Neural crest cell (in vitro differentiated cells): ENCODE data around the gene SRSF2. TPM values are rescaled to one million over a fixed set of nuclear protein-coding genes. Genes with fewer than 3 reads are reported as not detected.

Source experiments
- DNase-seq: peaks from one replicate; pipeline ENCODE4 v3.0.0; 2021; ENCODE audit warnings: low read depth, mixed read lengths, low spot score
- H3K27ac Mint-ChIP-seq: one replicate; pipeline ENCODE4 v1.8.0; 2021; ENCODE audit warnings: mild to moderate bottlenecking, mixed read lengths; ENCODE audit not compliant: unreplicated experiment
- H3K27me3 Mint-ChIP-seq: 2 replicates; pipeline ENCODE4 v1.8.0; 2021; ENCODE audit warnings: low read depth, mild to moderate bottlenecking, mixed read lengths
- H3K36me3 Mint-ChIP-seq: 2 replicates; pipeline ENCODE4 v1.8.0; 2021; ENCODE audit warnings: low read depth, mild to moderate bottlenecking, mixed read lengths
- H3K4me1 Mint-ChIP-seq: 2 replicates; pipeline ENCODE4 v1.8.0; 2021; ENCODE audit warnings: mixed read lengths
- H3K4me3 Mint-ChIP-seq: one replicate; pipeline ENCODE4 v1.8.0; 2021; ENCODE audit warnings: mild to moderate bottlenecking, mixed read lengths
- H3K9me3 Mint-ChIP-seq: 2 replicates; pipeline ENCODE4 v1.8.0; 2021; ENCODE audit warnings: mixed read lengths
- CTCF ChIP-seq: fragments of 200-600 bp; sonication (generic); conservative IDR thresholded peaks from 2 replicates; pipeline ENCODE4 v1.5.0; 2021; ENCODE audit warnings: antibody characterized with exemption, mild to moderate bottlenecking
- total RNA-seq: library from RNA; stranded (reverse); gene quantifications from 2 replicates; pipeline ENCODE4 v1.2.1, GENCODE V29; 2021

The SRSF2 gene
- total RNA-seq, 1 donor from 2014 or later: 453 TPM

- peak; percentile 51 for DNase-seq
- no peaks in the 10 kb centered on the region for H3K9me3 Mint-ChIP-seq
- peaks cover 5% of the 10 kb centered on the region for H3K27me3 Mint-ChIP-seq
- peaks cover 63% of the 10 kb centered on the region for H3K4me1 Mint-ChIP-seq
- H3K27ac Mint-ChIP-seq: peak overlapping the region; percentile 97
- TF ChIP-seq CTCF: no peak
- H3K36me3 Mint-ChIP-seq: peaks cover 35% of the 10 kb centered on the region
- H3K4me3 Mint-ChIP-seq: peak overlapping the region; percentile 99
These were observed 616 bp downstream of the SRSF2 start for GRCh38 chr17:76736349-76737081.

- Mint-ChIP-seq H3K27ac (peak overlapping the region; percentile 97), H3K4me1 (peaks cover 61% of the 10 kb centered on the region), H3K36me3 (peaks cover 35% of the 10 kb centered on the region), H3K4me3 (peak overlapping the region; percentile 99), H3K9me3 (no peaks in the 10 kb centered on the region), H3K27me3 (peaks cover 5% of the 10 kb centered on the region)
- TF ChIP-seq CTCF: no peak
- no peak for DNase-seq
These were observed 1.4 kb downstream of the SRSF2 start for GRCh38 chr17:76735586-76736348.

DNA sequence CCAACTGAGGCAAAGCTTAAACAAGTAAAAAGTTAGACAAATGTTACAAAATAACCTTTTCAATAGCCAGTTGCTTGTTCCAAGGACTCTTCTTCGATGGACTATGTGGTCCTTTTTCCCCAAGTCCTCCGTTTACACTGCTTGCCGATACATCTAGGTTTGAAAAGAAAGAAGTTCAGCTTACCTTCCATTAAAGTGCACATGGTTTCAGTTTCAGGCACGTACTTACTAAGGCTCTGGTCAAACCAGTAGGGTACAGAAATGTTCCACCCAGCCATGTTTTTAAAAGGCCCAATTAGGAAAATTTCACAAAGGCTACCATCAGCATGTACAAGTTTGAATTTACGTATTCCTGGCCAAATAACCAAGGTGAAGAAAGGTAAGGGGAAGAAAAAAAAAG is 2.1 kb downstream of the SRSF2 start:
- no peak for DNase-seq
- Mint-ChIP-seq H3K27me3 (peaks cover 5% of the 10 kb centered on the region), H3K4me1 (peaks cover 56% of the 10 kb centered on the region), H3K36me3 (peaks cover 35% of the 10 kb centered on the region), H3K27ac (no peak overlapping the region), H3K4me3 (peak overlapping the region; percentile 99), H3K9me3 (no peaks in the 10 kb centered on the region)
- TF ChIP-seq CTCF: no peak

- H3K27ac Mint-ChIP-seq: no peak overlapping the region
- no peak for DNase-seq
- H3K4me3 Mint-ChIP-seq: peak overlapping the region; percentile 99
- peaks cover 35% of the 10 kb centered on the region for H3K36me3 Mint-ChIP-seq
- H3K9me3 Mint-ChIP-seq: no peaks in the 10 kb centered on the region
- peaks cover 56% of the 10 kb centered on the region for H3K4me1 Mint-ChIP-seq
- H3K27me3 Mint-ChIP-seq: peaks cover 5% of the 10 kb centered on the region
- TF ChIP-seq CTCF: no peak
These were observed 2.9 kb downstream of the SRSF2 start for GRCh38 chr17:76734080-76734840.

- peaks cover 51% of the 10 kb centered on the region for H3K4me1 Mint-ChIP-seq
- H3K36me3 Mint-ChIP-seq: peaks cover 35% of the 10 kb centered on the region
- no peak for DNase-seq
- H3K27ac Mint-ChIP-seq: no peak overlapping the region
- no peaks in the 10 kb centered on the region for H3K9me3 Mint-ChIP-seq
- H3K27me3 Mint-ChIP-seq: peaks cover 5% of the 10 kb centered on the region
- no peak for TF ChIP-seq CTCF
- peak overlapping the region; percentile 99 for H3K4me3 Mint-ChIP-seq
These were observed 3.5 kb downstream of the SRSF2 start for GRCh38 chr17:76733618-76733957.
